Neural progenitor cell (in vitro differentiated cells): ENCODE results near the gene DUSP2. TPM values are rescaled to one million over a fixed set of nuclear protein-coding genes. Genes with fewer than 3 reads are reported as not detected.

Experiments used
- DNase-seq: peaks from one replicate; pipeline ENCODE4 v3.0.0-alpha.2; 2016; ENCODE audit warnings: low spot score
- H2AFZ ChIP-seq: fragments of 200-600 bp; sonication (generic); replicated peaks from 2 replicates; pipeline ENCODE4 v1.6.1; 2016; ENCODE audit warnings: antibody characterized with exemption
- H3F3A ChIP-seq: fragments of 200-600 bp; sonication (generic); 2 replicates; pipeline ENCODE4 v1.6.1; 2016; ENCODE audit warnings: antibody characterized with exemption, low read depth
- H3K27ac ChIP-seq: fragments of 200-600 bp; sonication (generic); 2 replicates; pipeline ENCODE4 v1.5.1; 2016; ENCODE audit warnings: mild to moderate bottlenecking
- H3K27me3 ChIP-seq: fragments of 200-600 bp; sonication (generic); 2 replicates; pipeline ENCODE4 v1.6.1; 2016; ENCODE audit warnings: mild to moderate bottlenecking, moderate library complexity
- H3K36me3 ChIP-seq: fragments of 200-600 bp; sonication (generic); 2 replicates; pipeline ENCODE4 v1.5.1; 2016
- H3K4me1 ChIP-seq: fragments of 200-600 bp; sonication (generic); 2 replicates; pipeline ENCODE4 v1.6.1; 2016; ENCODE audit warnings: mixed run types
- H3K4me2 ChIP-seq: fragments of 200-600 bp; sonication (generic); 2 replicates; pipeline ENCODE4 v1.6.1; 2016
- H3K4me3 ChIP-seq: fragments of 200-600 bp; sonication (generic); 2 replicates; pipeline ENCODE4 v1.5.1; 2016
- H3K79me2 ChIP-seq: fragments of 200-600 bp; sonication (generic); 2 replicates; pipeline ENCODE4 v1.6.1; 2016; ENCODE audit warnings: low read depth
- H3K9ac ChIP-seq: fragments of 200-600 bp; sonication (generic); 2 replicates; pipeline ENCODE4 v1.6.1; 2016
- H3K9me3 ChIP-seq: fragments of 200-600 bp; sonication (generic); 2 replicates; pipeline ENCODE4 v1.5.1; 2016; ENCODE audit warnings: low read depth
- H4K20me1 ChIP-seq: fragments of 200-600 bp; sonication (generic); 2 replicates; pipeline ENCODE4 v1.6.1; 2016; ENCODE audit warnings: low read depth
- H3K27ac Mint-ChIP-seq: 3 replicates; pipeline ENCODE4 v1.8.0; 2021; ENCODE audit warnings: mixed read lengths
- H3K27me3 Mint-ChIP-seq: 2 replicates; pipeline ENCODE4 v1.8.0; 2022; ENCODE audit warnings: low read depth, mild to moderate bottlenecking, inconsistent platforms, moderate library complexity, mixed read lengths; ENCODE audit not compliant: insufficient read depth
- H3K36me3 Mint-ChIP-seq: 3 replicates; pipeline ENCODE4 v1.8.0; 2021; ENCODE audit warnings: mixed read lengths
- H3K4me1 Mint-ChIP-seq: 3 replicates; pipeline ENCODE4 v1.8.0; 2021; ENCODE audit warnings: mixed read lengths
- H3K4me3 Mint-ChIP-seq: 3 replicates; pipeline ENCODE4 v1.8.0; 2021; ENCODE audit warnings: mild to moderate bottlenecking, moderate library complexity, mixed read lengths
- H3K9me3 Mint-ChIP-seq: 3 replicates; pipeline ENCODE4 v1.8.0; 2020; ENCODE audit warnings: mixed read lengths
- EZH2 ChIP-seq: fragments of 200-600 bp; sonication (generic); IDR thresholded peaks from 2 replicates; pipeline ENCODE4 v1.6.1; 2017; ENCODE audit warnings: antibody characterized with exemption, mild to moderate bottlenecking, moderate library complexity
- EZH2phosphoT487 ChIP-seq: fragments of 200-600 bp; sonication (generic); IDR thresholded peaks from 2 replicates; pipeline ENCODE4 v1.6.1; 2017; ENCODE audit warnings: antibody characterized with exemption
- total RNA-seq: library from RNA; depleted of rRNA; stranded (reverse); fragments of >200 nt; gene quantifications from 2 replicates; pipeline ENCODE4 v1.2.3, GENCODE V29; 2015; ENCODE audit warnings: low replicate concordance
- TF ChIP-seq, protein P1 (sequence below): fragments of 200-600 bp; sonication (generic); IDR thresholded peaks from 2 replicates; pipeline ENCODE4 v1.5.1; 2017; ENCODE audit warnings: antibody characterized with exemption, mild to moderate bottlenecking

Gene DUSP2
- total RNA-seq, 1 donor from 2014 or later, result not detected

- Histone ChIP-seq H4K20me1 (no peaks in the 10 kb centered on the region), H3K79me2 (no peaks in the 10 kb centered on the region), H2AFZ (no peak overlapping the region), H3K27ac (no peak overlapping the region), H3K9ac (no peak overlapping the region), H3K36me3 (no peaks in the 10 kb centered on the region), H3K9me3 (no peaks in the 10 kb centered on the region), H3K4me1 (no peaks in the 10 kb centered on the region), H3K4me3 (no peak overlapping the region), H3F3A (no peaks in the 10 kb centered on the region), H3K27me3 (peaks cover 23% of the 10 kb centered on the region), H3K4me2 (no peak overlapping the region)
- H3K9me3 Mint-ChIP-seq, result no peaks in the 10 kb centered on the region
- no peak for DNase-seq
- peaks cover 15% of the 10 kb centered on the region for H3K27me3 Mint-ChIP-seq
- peaks cover 9% of the 10 kb centered on the region for H3K4me1 Mint-ChIP-seq
- no peak for TF ChIP-seq EZH2phosphoT487
- TF ChIP-seq EZH2, result no peak
- TF ChIP-seq, protein P1, sequence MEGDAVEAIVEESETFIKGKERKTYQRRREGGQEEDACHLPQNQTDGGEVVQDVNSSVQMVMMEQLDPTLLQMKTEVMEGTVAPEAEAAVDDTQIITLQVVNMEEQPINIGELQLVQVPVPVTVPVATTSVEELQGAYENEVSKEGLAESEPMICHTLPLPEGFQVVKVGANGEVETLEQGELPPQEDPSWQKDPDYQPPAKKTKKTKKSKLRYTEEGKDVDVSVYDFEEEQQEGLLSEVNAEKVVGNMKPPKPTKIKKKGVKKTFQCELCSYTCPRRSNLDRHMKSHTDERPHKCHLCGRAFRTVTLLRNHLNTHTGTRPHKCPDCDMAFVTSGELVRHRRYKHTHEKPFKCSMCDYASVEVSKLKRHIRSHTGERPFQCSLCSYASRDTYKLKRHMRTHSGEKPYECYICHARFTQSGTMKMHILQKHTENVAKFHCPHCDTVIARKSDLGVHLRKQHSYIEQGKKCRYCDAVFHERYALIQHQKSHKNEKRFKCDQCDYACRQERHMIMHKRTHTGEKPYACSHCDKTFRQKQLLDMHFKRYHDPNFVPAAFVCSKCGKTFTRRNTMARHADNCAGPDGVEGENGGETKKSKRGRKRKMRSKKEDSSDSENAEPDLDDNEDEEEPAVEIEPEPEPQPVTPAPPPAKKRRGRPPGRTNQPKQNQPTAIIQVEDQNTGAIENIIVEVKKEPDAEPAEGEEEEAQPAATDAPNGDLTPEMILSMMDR, result no peak
- no peaks in the 10 kb centered on the region for H3K36me3 Mint-ChIP-seq
- no peak overlapping the region for H3K4me3 Mint-ChIP-seq
- no peak overlapping the region for H3K27ac Mint-ChIP-seq
Observed at GRCh38 chr2:96123290-96123689, 21.9 kb downstream of the DUSP2 start.

DNA sequence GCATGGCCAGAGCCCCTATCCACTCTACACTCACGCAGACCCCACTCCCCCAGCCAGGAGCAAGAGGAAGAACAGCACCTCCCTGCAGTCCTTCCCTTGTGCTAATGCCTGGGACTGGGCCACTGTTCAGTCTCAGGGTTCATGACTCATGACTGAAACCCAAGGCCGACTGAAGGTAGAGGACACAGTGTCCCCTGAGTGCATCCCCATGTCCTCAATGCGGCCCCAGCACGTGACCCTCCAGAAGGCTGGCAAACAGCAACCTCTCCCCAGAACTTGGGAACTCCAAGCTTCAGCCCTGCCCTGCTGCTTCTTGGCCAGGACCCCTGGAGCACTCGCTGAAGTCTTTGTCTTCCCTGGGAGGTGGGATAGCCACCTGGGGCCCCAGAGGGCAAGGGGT, 22.8 kb downstream of the DUSP2 start:
- no peak for DNase-seq
- H3K4me3 ChIP-seq, result no peak overlapping the region
- peaks cover 12% of the 10 kb centered on the region for H3K4me1 Mint-ChIP-seq
- TF ChIP-seq, protein P1, result no peak
- TF ChIP-seq EZH2, result no peak
- TF ChIP-seq EZH2phosphoT487, result no peak
- H3K27ac ChIP-seq, result no peak overlapping the region
- H3K9me3 ChIP-seq, result no peaks in the 10 kb centered on the region
- H3K79me2 ChIP-seq, result no peaks in the 10 kb centered on the region
- no peaks in the 10 kb centered on the region for H3K36me3 Mint-ChIP-seq
- H2AFZ ChIP-seq, result no peak overlapping the region
- no peak overlapping the region for H3K4me2 ChIP-seq
- no peak overlapping the region for H3K27ac Mint-ChIP-seq
- H4K20me1 ChIP-seq, result no peaks in the 10 kb centered on the region
- H3K4me3 Mint-ChIP-seq, result no peak overlapping the region
- H3F3A ChIP-seq, result no peaks in the 10 kb centered on the region
- H3K9ac ChIP-seq, result no peak overlapping the region
- H3K27me3 Mint-ChIP-seq, result peaks cover 18% of the 10 kb centered on the region
- peaks cover 32% of the 10 kb centered on the region for H3K27me3 ChIP-seq
- H3K36me3 ChIP-seq, result no peaks in the 10 kb centered on the region
- no peaks in the 10 kb centered on the region for H3K4me1 ChIP-seq
- H3K9me3 Mint-ChIP-seq, result no peaks in the 10 kb centered on the region

DNA sequence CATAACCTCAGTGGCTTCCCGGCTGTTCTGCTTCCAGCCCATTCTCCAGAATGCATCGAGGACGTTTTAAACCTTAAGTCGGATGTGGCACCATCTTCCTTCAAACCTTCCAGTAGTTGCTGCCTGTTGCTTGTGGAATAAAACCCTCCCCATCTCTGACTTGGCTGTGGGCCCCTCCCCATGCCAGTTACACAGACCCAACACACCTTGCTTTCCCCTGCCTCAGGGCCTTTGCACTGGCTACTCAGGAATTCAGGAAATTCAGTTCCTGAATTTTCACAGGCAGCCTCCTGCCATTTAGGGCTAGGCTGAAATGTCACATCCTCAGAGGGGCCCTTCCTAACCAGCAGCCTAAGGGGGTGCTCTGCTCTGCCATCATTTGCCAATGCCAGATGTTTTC, 23.8 kb downstream of the DUSP2 start:
- no peak overlapping the region for H3K9ac ChIP-seq
- H2AFZ ChIP-seq, result no peak overlapping the region
- no peak overlapping the region for H3K4me3 Mint-ChIP-seq
- H4K20me1 ChIP-seq, result no peaks in the 10 kb centered on the region
- TF ChIP-seq EZH2, result no peak
- no peak for TF ChIP-seq EZH2phosphoT487
- TF ChIP-seq, protein P1, result no peak
- H3K4me1 ChIP-seq, result peaks cover 3% of the 10 kb centered on the region
- H3K4me3 ChIP-seq, result no peak overlapping the region
- peaks cover 15% of the 10 kb centered on the region for H3K4me1 Mint-ChIP-seq
- H3K9me3 Mint-ChIP-seq, result no peaks in the 10 kb centered on the region
- peak overlapping the region; percentile 13 for H3K27ac Mint-ChIP-seq
- no peaks in the 10 kb centered on the region for H3K36me3 Mint-ChIP-seq
- no peaks in the 10 kb centered on the region for H3K9me3 ChIP-seq
- H3K27me3 Mint-ChIP-seq, result peaks cover 18% of the 10 kb centered on the region
- DNase-seq, result no peak
- H3K4me2 ChIP-seq, result no peak overlapping the region
- H3F3A ChIP-seq, result no peaks in the 10 kb centered on the region
- H3K27ac ChIP-seq, result no peak overlapping the region
- no peaks in the 10 kb centered on the region for H3K36me3 ChIP-seq
- peaks cover 36% of the 10 kb centered on the region for H3K27me3 ChIP-seq
- H3K79me2 ChIP-seq, result no peaks in the 10 kb centered on the region

DNA sequence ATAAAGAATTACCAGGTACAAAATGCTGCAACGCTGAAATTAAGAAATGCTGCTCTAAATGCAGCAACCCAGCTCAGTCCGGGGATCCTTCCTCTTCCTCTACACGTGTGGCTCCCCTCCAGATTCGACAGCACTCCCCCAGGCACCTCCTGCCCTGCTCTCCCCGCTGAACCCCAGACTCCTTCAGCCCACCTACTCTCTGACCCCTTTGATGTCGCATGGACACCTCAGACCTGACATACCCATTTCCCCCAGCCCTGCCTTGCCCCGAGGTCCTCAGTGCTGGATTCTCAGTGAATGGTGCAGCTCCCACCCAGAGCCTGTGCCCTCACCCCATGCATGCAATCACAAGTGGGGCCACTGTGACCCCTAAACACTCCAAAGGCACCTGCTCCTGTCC, 24.2 kb downstream of the DUSP2 start:
- no peak for DNase-seq
- Histone ChIP-seq H3K4me2 (no peak overlapping the region), H3K27ac (no peak overlapping the region), H3K79me2 (no peaks in the 10 kb centered on the region), H3K4me1 (peaks cover 3% of the 10 kb centered on the region), H4K20me1 (no peaks in the 10 kb centered on the region), H3K9me3 (no peaks in the 10 kb centered on the region), H3F3A (no peaks in the 10 kb centered on the region), H2AFZ (no peak overlapping the region), H3K36me3 (no peaks in the 10 kb centered on the region), H3K4me3 (no peak overlapping the region), H3K9ac (no peak overlapping the region), H3K27me3 (peaks cover 40% of the 10 kb centered on the region)
- Mint-ChIP-seq H3K27ac (peak overlapping the region; percentile 13), H3K27me3 (peaks cover 18% of the 10 kb centered on the region), H3K4me1 (peaks cover 15% of the 10 kb centered on the region), H3K4me3 (no peak overlapping the region), H3K36me3 (no peaks in the 10 kb centered on the region), H3K9me3 (no peaks in the 10 kb centered on the region)
- TF ChIP-seq EZH2phosphoT487 (no peak), EZH2 (no peak)
- TF ChIP-seq, protein P1, result no peak
